DMS 273 (cell line): Measurements from ENCODE around the gene LYST.
"Not testable (repeated sequence)": the region's sequence is repeated elsewhere in the genome, so short reads cannot be mapped to it uniquely, and the experiment has no call there.

Experiments used
- DNase-seq: peaks from one replicate; lab custom pipeline; 2025; ENCODE audit not compliant: unreplicated experiment; lab: John Stamatoyannopoulos, UW

Gene LYST

GRCh38 chr1:235766794-235767285 lies 99.9 kb downstream of the LYST start:
- DNase-seq: peak; percentile 14

GRCh38 chr1:235763962-235764361 lies 102.7 kb downstream of the LYST start:
- DNase-seq: no peak

- peak; percentile 91 for DNase-seq
Observed at GRCh38 chr1:235759336-235759735, 107.4 kb downstream of the LYST start.

- peak; percentile 92 for DNase-seq
Observed at GRCh38 chr1:235758931-235759330, 107.8 kb downstream of the LYST start.

- DNase-seq: peak; percentile 28
Observed at GRCh38 chr1:235757587-235758096, 109.1 kb downstream of the LYST start.

- DNase-seq: not testable (repeated sequence)
Observed at GRCh38 chr1:235754186-235754585, 112.5 kb downstream of the LYST start.

GRCh38 chr1:235749755-235750300 lies 116.9 kb downstream of the LYST start:
- DNase-seq: no peak

GRCh38 chr1:235748747-235749146 lies 118.0 kb downstream of the LYST start:
- no peak for DNase-seq

GRCh38 chr1:235746245-235746644 lies 120.5 kb downstream of the LYST start:
- DNase-seq: no peak

GRCh38 chr1:235745503-235746136 lies 121.1 kb downstream of the LYST start:
- no peak for DNase-seq

GRCh38 chr1:235742914-235743599 lies 123.6 kb downstream of the LYST start:
- DNase-seq: no peak

- DNase-seq: no peak
Observed at GRCh38 chr1:235741294-235741693, 125.4 kb downstream of the LYST start.

GRCh38 chr1:235739631-235740030 lies 127.1 kb downstream of the LYST start:
- no peak for DNase-seq

- DNase-seq: no peak
Observed at GRCh38 chr1:235739124-235739523, 127.6 kb downstream of the LYST start.

GRCh38 chr1:235737751-235738150 lies 129.0 kb downstream of the LYST start:
- DNase-seq: no peak

- no peak for DNase-seq
Observed at GRCh38 chr1:235736263-235736662, 130.4 kb downstream of the LYST start.

- DNase-seq: peak; percentile 22
Observed at GRCh38 chr1:235735621-235736020, 131.1 kb downstream of the LYST start.

- DNase-seq: no peak
Observed at GRCh38 chr1:235734335-235734734, 132.4 kb downstream of the LYST start.

- no peak for DNase-seq
Observed at GRCh38 chr1:235730007-235730406, 136.7 kb downstream of the LYST start.

GRCh38 chr1:235726557-235726956 lies 140.1 kb downstream of the LYST start:
- no peak for DNase-seq

GRCh38 chr1:235725434-235725833 lies 141.3 kb downstream of the LYST start:
- no peak for DNase-seq

GRCh38 chr1:235724730-235725129 lies 142.0 kb downstream of the LYST start:
- no peak for DNase-seq
